GM21515 (cell line): ENCODE data around the gene PTGER3.
"Not testable (repeated sequence)": the region's sequence is repeated elsewhere in the genome, so short reads cannot be mapped to it uniquely, and the experiment has no call there.

ENCODE experiments used
- ATAC-seq: cut with Tn5 transposase; IDR thresholded peaks from one replicate; pipeline ENCODE4 v1.9.1; 2021; ENCODE audit not compliant: unreplicated experiment

Gene PTGER3

DNA sequence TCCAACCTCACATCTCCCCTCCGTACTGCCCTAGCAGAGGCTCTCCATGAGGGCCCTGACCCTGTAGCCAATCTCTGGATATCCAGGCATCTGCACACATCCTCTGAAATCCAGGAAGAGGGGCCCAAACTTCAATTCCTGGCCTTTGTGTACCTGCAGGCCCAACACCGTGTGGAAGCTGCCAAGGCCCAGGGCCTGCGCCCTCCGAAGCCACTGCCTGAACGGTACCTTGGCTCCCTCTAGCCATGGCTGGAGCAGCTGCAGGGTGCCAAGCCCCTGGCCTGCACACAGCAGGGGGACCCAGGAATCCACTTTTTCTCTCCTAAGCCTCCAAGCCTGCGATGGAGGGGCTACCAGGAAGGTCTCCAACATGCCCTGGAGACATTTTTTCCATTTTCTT lies 84.2 kb downstream of the PTGER3 start:
- no peak for ATAC-seq

DNA sequence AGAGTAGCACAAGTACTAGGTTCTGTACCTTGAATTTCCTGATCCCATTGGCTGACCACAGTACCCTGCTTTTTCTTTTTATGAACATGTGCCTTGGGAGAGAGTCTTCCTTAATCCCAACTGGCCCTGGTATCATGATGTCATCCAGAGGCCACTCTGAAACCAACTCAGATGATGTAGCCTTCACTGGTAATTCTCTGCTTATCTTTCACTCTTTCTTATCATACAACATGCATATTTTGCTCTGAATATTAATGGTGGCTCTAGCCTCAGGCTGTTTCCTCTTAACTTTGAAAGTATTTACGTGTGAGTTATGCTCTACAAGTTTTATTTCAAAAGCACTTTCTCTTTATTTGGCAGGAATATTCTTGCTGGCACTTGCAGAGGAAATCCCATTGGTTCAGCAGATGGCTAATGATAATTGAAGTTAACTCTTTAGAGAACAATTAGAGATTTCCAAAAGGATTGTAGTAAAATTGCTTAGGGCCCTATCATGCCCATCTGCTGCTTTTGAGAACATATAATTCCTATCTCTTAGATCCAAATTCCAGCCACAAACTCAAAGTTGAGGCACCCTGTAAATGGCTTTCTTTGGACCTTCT lies 86.1 kb downstream of the PTGER3 start:
- ATAC-seq: no peak

DNA sequence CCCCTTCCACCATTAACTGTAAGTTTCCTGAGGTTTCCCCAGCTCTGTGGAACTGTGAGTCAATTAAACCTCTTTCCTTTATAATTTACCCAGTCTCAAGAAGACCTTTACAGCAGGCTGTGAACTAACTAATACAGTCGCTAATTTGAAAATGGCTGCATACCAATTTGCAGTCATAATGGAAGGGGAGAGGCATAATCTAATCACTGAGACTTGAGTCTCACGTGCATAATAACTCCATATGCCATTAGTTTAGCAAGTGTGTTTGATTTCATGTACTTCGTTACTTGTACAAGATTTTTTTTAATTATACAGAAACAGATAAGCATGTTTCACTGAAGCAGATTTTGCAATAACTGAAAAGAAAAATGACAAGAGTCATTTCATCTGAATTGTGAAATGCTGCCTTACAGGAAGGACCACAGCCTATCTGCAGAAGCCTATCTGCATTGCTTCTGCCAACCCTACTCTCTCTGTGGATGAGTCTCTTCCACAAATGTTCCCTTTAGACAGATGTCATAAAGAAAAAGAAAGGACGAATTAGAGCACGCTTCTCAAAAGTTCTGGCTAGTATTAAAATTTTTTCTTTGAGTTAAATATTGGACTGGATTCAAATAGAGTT lies 99.1 kb downstream of the PTGER3 start:
- no peak for ATAC-seq

DNA sequence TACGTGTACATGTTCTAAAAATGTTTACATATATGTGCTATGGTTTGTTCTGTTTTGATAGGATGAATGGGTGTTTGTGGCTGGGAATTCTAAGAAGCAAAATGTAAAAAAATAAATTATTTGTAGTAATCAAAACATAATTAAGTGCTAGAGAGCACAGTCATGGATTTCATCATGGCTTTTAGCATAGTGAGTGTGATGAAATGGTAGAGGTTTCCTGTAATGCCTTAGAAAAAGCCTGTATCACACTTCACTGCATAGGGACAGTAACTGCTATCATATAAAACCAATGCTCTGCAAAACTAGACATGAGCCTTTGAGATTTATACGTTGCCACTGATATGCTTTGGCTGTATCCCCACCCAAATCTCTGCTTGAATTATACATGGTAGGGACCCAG lies 99.8 kb downstream of the PTGER3 start:
- no peak for ATAC-seq

DNA sequence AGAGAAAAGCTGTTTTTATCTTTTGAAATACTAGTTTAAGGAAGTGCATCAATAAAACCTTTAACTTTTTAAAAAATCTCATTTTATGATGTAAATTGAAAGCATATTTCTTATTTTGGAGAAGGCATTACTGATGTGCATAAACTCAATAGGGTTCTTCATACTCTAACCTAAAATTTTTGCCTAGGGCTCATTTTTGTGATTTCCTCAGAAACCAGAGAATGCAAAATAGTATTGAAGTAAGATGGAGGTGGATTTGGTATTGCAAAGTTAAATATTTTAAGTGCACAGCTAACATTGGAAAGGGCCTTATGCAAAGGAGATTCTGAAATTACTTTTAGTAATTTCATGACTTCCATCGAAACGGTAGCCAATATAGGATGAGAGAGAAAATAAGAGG lies 101.9 kb downstream of the PTGER3 start:
- no peak for ATAC-seq

DNA sequence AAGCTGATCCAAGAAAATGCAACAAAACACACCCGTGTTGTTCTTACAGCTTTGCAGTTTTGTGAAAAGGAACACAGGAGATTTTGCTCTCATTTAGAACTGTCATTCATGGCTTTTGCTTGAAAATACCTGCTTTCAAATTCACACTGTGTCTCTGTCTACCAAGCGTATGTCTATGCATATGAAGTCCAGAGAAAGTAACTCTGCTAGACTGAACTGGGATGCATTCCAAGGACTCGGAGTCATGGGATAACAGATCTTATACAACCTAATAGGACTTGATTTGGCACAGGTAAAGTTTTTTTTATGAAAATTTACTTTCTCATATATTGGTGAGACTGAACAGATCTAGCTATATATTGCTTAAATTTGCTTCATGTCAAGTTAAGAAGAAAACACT lies 102.4 kb downstream of the PTGER3 start:
- no peak for ATAC-seq

DNA sequence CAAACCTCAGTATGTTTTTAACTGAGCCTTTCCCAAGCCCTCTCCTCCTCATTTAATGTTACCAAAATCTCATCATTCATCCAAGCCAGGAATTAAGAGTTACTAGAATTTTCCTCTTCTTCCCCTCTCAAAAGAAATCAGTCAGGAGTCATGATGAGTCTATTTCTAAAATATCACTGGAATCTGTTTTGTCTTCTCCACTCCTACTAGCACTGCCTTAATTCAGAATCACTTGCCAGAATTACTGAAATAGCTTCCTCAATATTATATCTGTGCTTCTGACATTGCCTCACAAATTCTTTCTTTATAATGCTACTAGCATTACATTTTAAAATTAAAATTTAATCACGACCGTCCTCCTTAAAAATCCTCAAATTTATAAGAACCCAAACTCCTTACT lies 106.1 kb downstream of the PTGER3 start:
- ATAC-seq: no peak

DNA sequence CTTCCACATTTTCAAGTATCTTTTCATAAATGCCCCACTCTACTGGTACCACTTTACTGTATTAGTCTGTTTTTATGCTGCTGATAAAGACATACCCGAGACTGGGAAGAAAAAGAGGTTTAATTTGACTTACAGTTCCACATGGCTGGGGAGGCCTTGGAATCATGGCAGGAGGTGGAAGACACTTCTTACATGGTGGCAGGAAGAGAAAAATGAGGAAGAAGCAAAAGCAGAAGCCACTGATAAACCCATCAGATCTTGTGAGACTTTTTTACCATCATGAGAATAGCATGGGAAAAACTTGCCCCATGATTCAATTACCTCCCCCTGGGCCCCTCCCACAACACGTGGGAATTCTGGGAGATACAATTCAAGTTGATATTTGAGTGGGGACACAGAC lies 107.2 kb downstream of the PTGER3 start:
- not testable (repeated sequence) for ATAC-seq

DNA sequence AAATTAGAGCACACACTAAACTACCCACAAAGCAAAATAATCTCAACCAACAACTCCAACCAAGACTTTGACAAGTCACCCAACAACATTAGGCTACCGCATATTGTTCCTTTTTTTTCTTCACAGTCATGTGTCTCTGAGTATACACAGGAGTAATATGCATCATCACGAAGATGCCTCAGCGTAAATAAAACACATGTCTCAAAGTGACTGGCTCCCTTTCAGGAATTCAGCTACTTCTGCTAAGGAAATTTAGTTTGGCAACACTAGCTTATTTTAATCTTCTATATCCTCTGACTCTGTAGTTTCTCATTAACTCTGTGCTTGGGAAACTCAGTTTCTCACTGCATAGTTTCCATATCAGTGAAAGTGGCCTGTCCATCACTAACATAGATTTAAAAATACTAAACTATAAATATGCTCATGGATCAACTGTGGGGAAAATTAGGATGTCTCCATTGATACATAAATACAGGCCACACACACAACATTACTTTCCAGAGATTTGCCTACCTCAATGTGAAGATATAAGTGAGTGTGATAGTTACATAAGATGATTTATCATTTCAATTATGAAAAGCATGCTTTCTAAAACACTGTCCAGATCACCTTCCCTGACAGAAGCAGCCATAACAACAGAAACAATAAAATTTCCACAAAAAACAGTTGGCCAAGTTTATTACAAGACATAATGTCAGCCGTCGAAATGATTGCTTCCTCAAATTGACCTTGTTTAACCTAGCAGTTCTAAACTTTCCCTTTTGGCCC lies 113.2 kb downstream of the PTGER3 start:
- ATAC-seq: no peak

DNA sequence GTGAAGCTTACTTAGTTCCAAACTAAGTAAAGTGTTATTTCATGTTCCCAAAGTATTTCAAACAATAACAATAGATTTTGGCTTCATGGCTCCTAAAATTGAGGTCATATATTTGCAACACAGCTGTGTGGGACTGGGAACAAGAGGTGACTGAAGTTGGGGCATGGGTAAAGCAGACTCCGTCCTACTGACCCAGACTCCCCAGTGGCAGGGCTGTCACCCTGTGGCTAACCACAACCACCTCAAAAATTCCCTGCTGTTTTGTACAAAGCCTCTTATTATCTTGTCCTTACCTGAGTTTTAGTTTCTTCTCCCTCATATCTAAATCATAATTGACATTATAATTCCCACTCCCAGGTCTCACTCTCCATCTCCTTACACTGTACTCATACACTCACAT lies 117.6 kb downstream of the PTGER3 start:
- no peak for ATAC-seq

DNA sequence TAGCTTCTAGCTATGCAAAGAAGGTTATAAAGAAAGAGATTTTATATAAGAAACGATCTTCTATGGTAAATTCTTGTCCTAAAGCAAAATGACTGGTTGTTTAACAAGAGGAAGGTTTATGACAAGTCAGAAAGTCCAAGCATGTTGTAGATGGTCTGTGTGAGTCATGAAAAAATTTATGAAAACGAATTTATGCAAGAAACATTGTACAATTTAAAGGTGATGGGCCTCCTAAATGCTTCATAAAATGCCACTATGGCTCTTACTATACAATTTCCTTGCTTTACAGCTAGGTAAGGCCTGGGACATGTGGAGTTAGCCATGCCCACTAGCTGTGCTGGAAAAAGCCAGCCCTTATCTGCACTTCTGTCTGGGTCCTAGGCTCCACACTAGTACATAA lies 125.4 kb downstream of the PTGER3 start:
- no peak for ATAC-seq
